ENCODE results near the gene MRFAP1. TPM values are rescaled to one million over a fixed set of nuclear protein-coding genes. Genes with fewer than 3 reads are reported as not detected.

The MRFAP1 gene
- total and polyA plus RNA-seq, 10 donors, result 133 to 299 (median 219) TPM

DNA sequence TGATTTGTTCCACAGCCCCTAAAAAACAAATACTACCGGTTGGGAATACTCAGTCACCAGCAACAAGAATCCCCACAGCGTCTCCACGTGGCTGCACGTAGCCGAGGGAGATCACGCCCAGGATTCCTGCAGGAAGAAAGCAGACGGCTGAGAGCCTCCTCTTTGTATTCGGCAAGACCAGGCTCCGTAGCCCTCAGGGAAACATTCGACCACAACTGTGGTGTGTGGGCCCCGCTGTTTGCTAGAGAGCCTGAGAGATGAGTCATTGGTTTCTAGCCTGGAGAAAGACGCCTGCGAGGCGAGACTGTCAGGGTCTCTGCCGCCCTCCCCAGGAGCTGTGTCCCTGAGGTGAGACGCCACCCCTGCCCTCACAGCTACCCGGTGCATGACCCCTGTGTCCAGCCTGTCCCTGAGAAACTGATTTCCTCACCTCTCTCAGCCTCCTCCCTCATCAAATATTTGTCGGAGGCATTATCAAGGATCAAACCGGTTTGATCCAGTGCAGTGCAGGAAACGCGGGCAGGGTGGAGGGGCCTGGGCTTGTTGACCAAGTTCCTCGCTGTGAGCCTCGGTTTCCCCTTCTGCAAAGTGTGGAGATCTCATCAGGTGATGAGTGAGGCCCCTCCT is 48.5 kb downstream of the MRFAP1 start:
- WGBS, 5 donors, result 26 to 49% (median 36%) methylated on average over 15 to 23 of the region's 23 CpGs
- Histone ChIP-seq H3K36me3 (no peaks in the 10 kb centered on the region), H3K4me3 (peak overlapping the region in 4 of 8 donors; percentile 16 to 58 (median 24)), H3K4me1 (peaks cover 11 to 85% (median 42%) of the 10 kb centered on the region in 6 donors), H3K9me3 (no peaks in the 10 kb centered on the region), H3K27ac (peak overlapping the region; percentile 35 to 91 (median 72)), H3K27me3 (replicated peaks in 1 of 7) (no peaks in the 10 kb centered on the region)
- intact Hi-C loops (cut with DNase I; ENCODE audit: low total_unique reads), result no loop called here
- DNase-seq, result peak; percentile 82
- TF ChIP-seq, protein P1, sequence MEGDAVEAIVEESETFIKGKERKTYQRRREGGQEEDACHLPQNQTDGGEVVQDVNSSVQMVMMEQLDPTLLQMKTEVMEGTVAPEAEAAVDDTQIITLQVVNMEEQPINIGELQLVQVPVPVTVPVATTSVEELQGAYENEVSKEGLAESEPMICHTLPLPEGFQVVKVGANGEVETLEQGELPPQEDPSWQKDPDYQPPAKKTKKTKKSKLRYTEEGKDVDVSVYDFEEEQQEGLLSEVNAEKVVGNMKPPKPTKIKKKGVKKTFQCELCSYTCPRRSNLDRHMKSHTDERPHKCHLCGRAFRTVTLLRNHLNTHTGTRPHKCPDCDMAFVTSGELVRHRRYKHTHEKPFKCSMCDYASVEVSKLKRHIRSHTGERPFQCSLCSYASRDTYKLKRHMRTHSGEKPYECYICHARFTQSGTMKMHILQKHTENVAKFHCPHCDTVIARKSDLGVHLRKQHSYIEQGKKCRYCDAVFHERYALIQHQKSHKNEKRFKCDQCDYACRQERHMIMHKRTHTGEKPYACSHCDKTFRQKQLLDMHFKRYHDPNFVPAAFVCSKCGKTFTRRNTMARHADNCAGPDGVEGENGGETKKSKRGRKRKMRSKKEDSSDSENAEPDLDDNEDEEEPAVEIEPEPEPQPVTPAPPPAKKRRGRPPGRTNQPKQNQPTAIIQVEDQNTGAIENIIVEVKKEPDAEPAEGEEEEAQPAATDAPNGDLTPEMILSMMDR (IDR thresholded peaks at IDR 0.05 in 8 of 11, conservative IDR thresholded peaks at IDR 0.05 in 3 of 11), result no peak
- TF ChIP-seq POLR2AphosphoS5 (IDR thresholded peaks at IDR 0.05) (no peak), POLR2A (IDR thresholded peaks at IDR 0.05) (no peak)

- Histone ChIP-seq H3K4me1 (peaks cover 17 to 90% (median 47%) of the 10 kb centered on the region in 6 donors), H3K9me3 (no peaks in the 10 kb centered on the region), H3K27ac (peak overlapping the region; percentile 35 to 91 (median 72)), H3K4me3 (peak overlapping the region in 5 of 8 donors; percentile 5 to 58 (median 23)), H3K27me3 (replicated peaks in 1 of 7) (no peaks in the 10 kb centered on the region), H3K36me3 (no peaks in the 10 kb centered on the region)
- TF ChIP-seq POLR2A (IDR thresholded peaks at IDR 0.05), result no peak
- TF ChIP-seq, protein P1 (IDR thresholded peaks at IDR 0.05 in 8 of 11, conservative IDR thresholded peaks at IDR 0.05 in 3 of 11), result no peak
- TF ChIP-seq POLR2AphosphoS5 (IDR thresholded peaks at IDR 0.05), result no peak
- DNase-seq, result no peak
- 66 to 82% (median 80%) methylated on average over 7 to 15 of the region's 15 CpGs for WGBS, 5 donors
- intact Hi-C loops (cut with DNase I; ENCODE audit: low total_unique reads), result no loop called here
These were observed 49.0 kb downstream of the MRFAP1 start for GRCh38 chr4:6689506-6689960.

Other genes starting within 250 kb of the MRFAP1 start
- 1 to 10 TPM in 1 of 7 donors, under 1 TPM in 5, not detected in 1; 0.23 to 1.3 (median 0.47) TPM for gene PPP2R2C, start 168.1 kb upstream of the MRFAP1 start, total RNA-seq
- under 1 TPM; 0.07 to 0.19 (median 0.14) TPM for gene PPP2R2C, start 168.1 kb upstream of the MRFAP1 start, polyA plus RNA-seq
- gene MAN2B2, start 65.5 kb upstream of the MRFAP1 start, total RNA-seq, result 10 to 100 TPM; 25.8 to 40.3 (median 34.0) TPM
- 10 to 100 TPM in 1 of 3 donors, 1 to 10 TPM in 2; 7.9 to 10.5 (median 9.0) TPM for gene MAN2B2, start 65.5 kb upstream of the MRFAP1 start, polyA plus RNA-seq
- 100 to 1,000 TPM in 2 of 7 donors, 10 to 100 TPM in 5; 17.1 to 162 (median 34.9) TPM for gene S100P, start 53.2 kb downstream of the MRFAP1 start, total RNA-seq
- gene S100P, start 53.2 kb downstream of the MRFAP1 start, polyA plus RNA-seq, result 10 to 100 TPM in 1 of 3 donors, 1 to 10 TPM in 2; 3.5 to 15.3 (median 8.8) TPM
- gene MRFAP1L1, start 69.2 kb downstream of the MRFAP1 start, total RNA-seq, result 10 to 100 TPM; 45.6 to 96.9 (median 57.1) TPM
- gene MRFAP1L1, start 69.2 kb downstream of the MRFAP1 start, polyA plus RNA-seq, result 10 to 100 TPM; 50.6 to 74.2 (median 67.7) TPM
- gene BLOC1S4, start 75.5 kb downstream of the MRFAP1 start, total RNA-seq, result 10 to 100 TPM; 13.4 to 24.2 (median 16.7) TPM
- gene BLOC1S4, start 75.5 kb downstream of the MRFAP1 start, polyA plus RNA-seq, result 10 to 100 TPM; 19.6 to 22.8 (median 20.3) TPM
- gene KIAA0232, start 142.0 kb downstream of the MRFAP1 start, total RNA-seq, result 10 to 100 TPM; 28.0 to 50.6 (median 46.7) TPM
- gene KIAA0232, start 142.0 kb downstream of the MRFAP1 start, polyA plus RNA-seq, result 1 to 10 TPM; 3.2 to 5.9 (median 3.3) TPM